Astrocyte (in vitro differentiated cells and primary cell): ENCODE measurements around the gene NPFF.

ENCODE experiments used
- CTCF ChIP-seq: IDR thresholded peaks from 2 replicates; pipeline ENCODE4 v1.5.1; 2011; ENCODE audit warnings: low read depth, mild to moderate bottlenecking, inconsistent platforms, low read length, moderate library complexity; ENCODE audit not compliant: insufficient read depth
- EZH2 ChIP-seq: IDR thresholded peaks from 2 replicates; pipeline ENCODE4 v1.6.1; 2012; ENCODE audit warnings: mild to moderate bottlenecking, low read length, inconsistent platforms; ENCODE audit not compliant: insufficient read depth

GRCh38 chr12:53459097-53459496 is 48.2 kb downstream of the NPFF start:
- TF ChIP-seq CTCF (no peak), EZH2 (no peak)
